Measurements from ENCODE around the gene SKAP2.
A peak's percentile ranks its signal among the peaks of the same experiment; 100 is the strongest.
"Not testable (repeated sequence)": the region's sequence is repeated elsewhere in the genome, so short reads cannot be mapped to it uniquely, and the experiment has no call there.

SKAP2 gene

DNA sequence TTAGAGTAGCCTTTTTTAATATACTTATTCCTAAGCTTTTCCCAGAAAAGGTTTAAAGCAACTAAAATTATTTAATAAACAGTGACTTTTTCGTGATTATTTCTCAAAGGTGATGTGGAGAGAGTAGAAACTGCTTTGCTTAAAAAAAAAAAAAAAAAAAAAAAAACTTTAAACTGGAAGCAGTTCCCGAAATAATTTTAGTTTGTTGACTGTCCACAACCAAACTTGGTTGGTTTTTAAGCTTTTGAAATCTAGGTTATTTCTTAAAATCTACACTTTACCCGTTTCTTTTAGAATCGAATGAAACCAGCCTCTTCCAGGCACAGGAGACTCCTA lies 7.3 kb downstream of the SKAP2 start:
- no peak for DNase-seq

GRCh38 chr7:26856176-26856985 lies 8.0 kb downstream of the SKAP2 start:
- DNase-seq: no peak

- DNase-seq: no peak
These were observed 9.2 kb downstream of the SKAP2 start for GRCh38 chr7:26854876-26855855.

- no peak for DNase-seq
These were observed 10.5 kb downstream of the SKAP2 start for GRCh38 chr7:26853788-26854393.

GRCh38 chr7:26850193-26850651 lies 14.2 kb downstream of the SKAP2 start:
- DNase-seq: no peak

- no peak for DNase-seq
These were observed 20.7 kb downstream of the SKAP2 start for GRCh38 chr7:26843705-26844104.

DNA sequence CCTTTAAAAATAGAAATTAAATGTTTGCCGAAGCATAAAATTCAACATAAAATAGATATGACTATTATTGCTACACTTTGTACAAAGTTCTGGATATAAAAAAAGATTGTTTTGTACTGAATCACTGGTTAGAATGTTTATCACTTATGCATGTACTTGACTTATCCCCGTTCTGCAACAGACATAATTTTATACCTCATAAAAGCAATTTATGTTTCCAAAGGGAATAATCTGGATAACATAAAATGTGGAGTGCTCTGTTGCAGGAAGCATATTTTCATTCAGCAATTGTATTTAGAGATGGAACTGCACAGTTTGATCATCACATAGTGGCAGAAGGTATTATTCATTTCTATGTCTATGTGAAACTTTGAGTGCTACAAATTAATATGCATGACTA lies 21.5 kb downstream of the SKAP2 start:
- DNase-seq: no peak

- no peak for DNase-seq
These were observed 23.2 kb downstream of the SKAP2 start for GRCh38 chr7:26841003-26841739.

- not testable (repeated sequence) for DNase-seq
These were observed 27.6 kb downstream of the SKAP2 start for GRCh38 chr7:26836793-26837192.

DNA sequence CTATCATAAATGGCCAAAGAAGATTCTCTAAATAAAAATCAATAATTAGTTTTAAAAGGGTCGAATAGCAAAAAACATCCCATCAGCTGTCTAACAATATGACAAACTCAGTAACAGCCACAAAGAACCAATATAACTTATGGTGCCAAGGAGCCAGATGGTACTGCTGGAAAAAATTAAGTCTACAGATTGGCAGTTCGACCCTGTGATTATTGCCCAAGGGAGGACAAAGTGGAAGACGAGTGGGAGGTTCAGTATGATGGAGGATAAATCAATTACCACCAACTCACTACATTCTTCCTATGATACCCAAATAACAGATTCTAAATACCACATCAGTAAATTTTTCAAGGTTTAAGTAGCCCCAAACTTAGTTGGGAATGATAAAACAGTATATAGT lies 49.0 kb downstream of the SKAP2 start:
- no peak for DNase-seq

GRCh38 chr7:26813432-26813831 lies 51.0 kb downstream of the SKAP2 start:
- DNase-seq: no peak

- DNase-seq: no peak
These were observed 69.8 kb downstream of the SKAP2 start for GRCh38 chr7:26794541-26794940.

- DNase-seq: no peak
These were observed 71.8 kb downstream of the SKAP2 start for GRCh38 chr7:26792576-26792975.

- no peak for DNase-seq
These were observed 72.4 kb downstream of the SKAP2 start for GRCh38 chr7:26792006-26792405.

- peak; percentile 5 for DNase-seq
These were observed 74.8 kb downstream of the SKAP2 start for GRCh38 chr7:26789481-26790184.

- DNase-seq: no peak
These were observed 76.7 kb downstream of the SKAP2 start for GRCh38 chr7:26787701-26788100.

DNA sequence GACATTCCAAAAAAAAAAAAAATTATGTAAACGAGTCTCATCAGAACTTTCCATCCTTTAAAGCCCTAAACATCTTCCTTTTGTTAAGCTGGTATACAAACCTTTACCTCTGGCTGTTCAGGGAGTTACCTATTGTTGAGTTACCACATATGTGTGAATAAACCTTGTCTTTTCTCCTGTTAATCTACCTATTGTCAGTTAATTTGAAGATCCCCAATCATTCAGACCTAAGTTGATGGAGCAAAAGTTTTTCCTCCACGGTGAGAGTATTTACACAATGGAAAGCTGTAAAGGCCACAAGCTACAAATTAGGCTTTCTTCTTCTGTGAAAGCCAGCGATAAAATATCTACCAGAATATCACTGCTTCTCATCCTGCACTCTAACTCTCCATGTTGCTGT lies 80.3 kb downstream of the SKAP2 start:
- no peak for DNase-seq

- DNase-seq: no peak
These were observed 81.9 kb downstream of the SKAP2 start for GRCh38 chr7:26782501-26782900.

- DNase-seq: no peak
These were observed 84.3 kb downstream of the SKAP2 start for GRCh38 chr7:26779978-26780595.

GRCh38 chr7:26777385-26777784 lies 87.0 kb downstream of the SKAP2 start:
- no peak for DNase-seq

- DNase-seq: no peak
These were observed 103.9 kb downstream of the SKAP2 start for GRCh38 chr7:26760501-26760900.

- DNase-seq: no peak
These were observed 105.3 kb downstream of the SKAP2 start for GRCh38 chr7:26759108-26759507.

Measured in SHP77 treated with DMSO at 0.1 percent for 48 hours (cell line).